GM23338 (cell line): Measurements from ENCODE around the gene SLU7.

Experiments used
- CTCF ChIP-seq, 2 experiments: fragments of 200-600 bp in 1 of 2; sonication (generic) in 1 of 2; conservative IDR thresholded peaks; 2 replicates each; pipeline versions ENCODE4 v1.5.1 to v1.6.1; 2016 to 2017; ENCODE audit warnings: antibody characterized with exemption in 2 of 2, low read depth in 2 of 2, mild to moderate bottlenecking in 2 of 2, moderate library complexity in 1 of 2
- JUNB ChIP-seq: IDR thresholded peaks from one replicate; pipeline ENCODE4 v1.6.1; 2016; ENCODE audit warnings: antibody characterized with exemption; ENCODE audit not compliant: unreplicated experiment
- NANOG ChIP-seq: IDR thresholded peaks from 2 replicates; pipeline ENCODE4 v1.6.1; 2016; ENCODE audit warnings: antibody characterized with exemption, borderline replicate concordance
- POLR2AphosphoS5 ChIP-seq: IDR thresholded peaks from 2 replicates; pipeline ENCODE4 v1.6.1; 2016; ENCODE audit warnings: antibody characterized with exemption, low read depth
- REST ChIP-seq: IDR thresholded peaks from one replicate; pipeline ENCODE4 v1.6.1; 2018; ENCODE audit warnings: antibody characterized with exemption; ENCODE audit not compliant: unreplicated experiment
- ZNF114 ChIP-seq: fragments of 250-450 bp; sonication (Bioruptor Pico); IDR thresholded peaks from 2 replicates; pipeline ENCODE4 v1.5.0; 2020; ENCODE audit warnings: mild to moderate bottlenecking, moderate library complexity
- ZNF331 ChIP-seq: fragments of 250-450 bp; sonication (Bioruptor Pico); IDR thresholded peaks from 2 replicates; pipeline ENCODE4 v1.5.0; 2020; ENCODE audit warnings: low read depth, mild to moderate bottlenecking, moderate library complexity

- TF ChIP-seq CTCF (conservative IDR thresholded peaks at IDR 0.05; ENCODE audit: low read depth in 2 of 2) (peak; percentile 91 to 93), JUNB (no peak), POLR2AphosphoS5 (no peak), ZNF114 (CRISPR knock-in tag) (no peak), NANOG (no peak), REST (no peak), ZNF331 (CRISPR knock-in tag) (no peak)
Observed at GRCh38 chr5:160439205-160439600, 20.3 kb upstream of the SLU7 start.
